ENCODE measurements around the gene CLIC4.

Gene CLIC4

DNA sequence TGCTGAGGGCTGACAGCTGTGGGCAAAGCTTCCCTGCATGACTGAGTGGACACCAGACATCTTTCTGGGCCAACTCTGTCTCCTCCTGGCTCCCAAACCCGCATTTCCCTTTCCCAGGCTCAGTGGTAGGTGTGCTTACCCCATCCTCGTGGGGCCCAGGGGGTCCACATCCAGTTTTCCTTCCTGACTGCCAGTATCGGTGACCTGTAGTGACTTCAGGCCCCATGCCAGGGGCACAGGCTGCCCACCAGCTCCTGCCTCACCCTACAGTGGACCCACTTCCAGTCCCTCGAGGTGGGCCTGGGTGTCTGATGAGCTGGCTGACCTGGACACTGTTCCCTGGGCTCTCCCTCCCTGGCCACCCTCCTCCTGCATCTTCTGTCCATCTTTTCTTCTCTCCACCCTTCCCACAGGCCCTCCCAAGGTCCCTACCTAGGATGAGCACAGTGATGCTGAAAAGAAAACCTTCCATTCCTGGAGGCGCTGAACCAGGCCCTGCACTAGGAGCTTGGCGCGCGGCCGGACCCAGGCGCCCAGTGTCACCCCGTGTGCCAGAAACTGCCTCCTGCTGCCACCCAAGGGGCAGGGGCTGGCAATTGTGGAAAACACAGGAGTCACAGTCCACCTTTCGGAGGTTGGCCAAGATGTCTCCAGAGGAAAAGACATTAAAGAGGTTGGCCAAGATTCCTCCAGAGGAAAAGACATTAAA lies 117.7 kb downstream of the CLIC4 start:
- no peak for DNase-seq

DNA sequence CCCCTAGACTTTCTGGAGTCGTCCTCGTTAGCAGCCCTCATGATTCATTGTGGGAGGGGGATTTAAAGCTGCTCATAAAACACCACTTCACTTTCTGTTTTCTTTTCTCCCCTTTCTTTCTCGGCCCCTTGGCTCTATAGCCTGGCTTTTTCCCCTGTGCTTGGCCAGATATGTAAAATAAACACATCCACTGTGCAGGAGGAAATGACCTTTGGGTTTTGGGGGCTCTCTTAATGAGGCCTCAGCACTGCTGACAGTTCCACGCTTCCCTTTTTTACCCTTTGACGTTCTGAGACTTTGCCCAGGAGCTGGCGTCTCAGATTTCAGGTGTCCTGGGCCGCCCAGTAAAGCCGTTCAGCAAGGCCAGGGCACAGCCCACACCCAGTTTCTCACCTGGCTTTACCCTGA lies 119.1 kb downstream of the CLIC4 start:
- no peak for DNase-seq

DNA sequence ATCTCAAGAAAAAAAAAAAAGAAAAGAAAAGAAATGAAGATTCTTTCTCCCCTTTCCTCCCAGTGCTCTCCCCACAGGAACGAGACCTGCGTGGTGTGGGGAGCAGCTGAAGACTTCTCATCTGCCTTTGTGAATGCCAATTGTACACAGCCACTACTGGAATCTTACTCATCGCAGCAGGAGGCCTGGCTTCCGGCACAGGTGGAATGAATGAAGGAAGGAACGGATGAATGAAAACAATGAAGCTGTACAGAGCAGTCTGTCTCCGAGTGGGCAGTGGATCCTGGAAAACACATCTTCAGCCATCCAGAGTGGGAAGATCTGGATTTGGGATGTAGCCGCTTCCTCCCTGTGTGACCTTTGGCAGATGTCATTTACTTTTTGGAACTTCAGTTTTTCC lies 119.9 kb downstream of the CLIC4 start:
- no peak for DNase-seq

DNA sequence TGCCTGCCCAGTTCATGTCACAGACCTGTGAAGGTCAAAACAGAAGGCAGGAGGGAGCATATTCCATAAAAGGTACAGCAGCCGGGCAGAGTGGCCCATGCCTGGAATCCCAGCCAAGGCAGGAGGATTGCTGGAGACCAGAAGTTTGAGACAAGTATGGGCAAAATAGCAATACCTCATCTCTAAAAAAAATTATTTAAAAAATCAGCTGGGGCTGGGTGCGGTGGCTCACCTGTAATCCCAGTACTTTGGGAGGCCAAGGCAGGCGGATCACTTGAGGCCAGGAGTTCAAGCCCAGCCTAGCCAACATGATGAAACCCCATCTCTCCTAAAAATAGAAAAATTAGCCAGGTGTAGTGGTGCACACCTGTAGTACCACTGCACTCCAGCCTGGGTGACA lies 120.3 kb downstream of the CLIC4 start:
- DNase-seq, result no peak

DNA sequence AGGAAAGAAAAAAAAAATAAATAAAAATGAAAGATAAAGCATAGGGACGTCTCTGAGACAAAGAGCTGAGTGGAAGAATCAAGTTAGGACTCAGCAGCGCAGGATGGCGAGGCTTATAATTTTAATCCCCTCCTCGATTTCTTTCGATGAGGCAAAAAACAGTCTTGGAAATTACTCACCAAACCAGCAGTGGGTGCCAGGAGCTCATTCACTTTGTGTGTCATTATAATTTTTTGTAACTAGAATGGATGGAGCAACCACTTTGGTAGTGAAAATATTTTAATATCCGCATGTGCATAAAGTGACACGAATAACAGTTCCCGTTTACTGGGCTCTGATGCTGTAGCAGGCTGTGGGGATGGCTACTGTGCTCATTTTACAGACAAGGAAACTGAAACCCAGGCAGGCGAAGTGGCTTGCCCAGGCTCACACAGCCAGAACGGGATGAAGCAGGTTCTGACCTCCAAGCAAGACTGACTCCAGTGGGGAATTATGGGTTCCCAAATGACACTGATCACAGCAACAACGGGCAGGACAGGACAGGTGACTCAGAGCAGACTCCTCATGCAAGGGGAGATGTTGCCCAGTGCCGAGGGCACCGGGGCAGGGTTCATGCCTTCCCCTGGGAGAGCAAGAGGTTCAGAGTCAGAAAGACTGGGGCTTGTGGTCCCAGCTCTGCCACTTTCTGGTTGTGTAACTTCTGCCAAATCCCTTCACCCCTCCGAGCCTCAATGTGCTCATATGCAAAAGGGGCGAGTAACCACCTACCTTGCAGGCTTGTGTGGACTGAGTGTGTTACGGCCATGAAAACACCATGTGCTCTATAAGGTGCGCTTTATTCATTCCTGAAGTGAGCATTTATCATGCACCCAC lies 121.2 kb downstream of the CLIC4 start:
- DNase-seq, result no peak

DNA sequence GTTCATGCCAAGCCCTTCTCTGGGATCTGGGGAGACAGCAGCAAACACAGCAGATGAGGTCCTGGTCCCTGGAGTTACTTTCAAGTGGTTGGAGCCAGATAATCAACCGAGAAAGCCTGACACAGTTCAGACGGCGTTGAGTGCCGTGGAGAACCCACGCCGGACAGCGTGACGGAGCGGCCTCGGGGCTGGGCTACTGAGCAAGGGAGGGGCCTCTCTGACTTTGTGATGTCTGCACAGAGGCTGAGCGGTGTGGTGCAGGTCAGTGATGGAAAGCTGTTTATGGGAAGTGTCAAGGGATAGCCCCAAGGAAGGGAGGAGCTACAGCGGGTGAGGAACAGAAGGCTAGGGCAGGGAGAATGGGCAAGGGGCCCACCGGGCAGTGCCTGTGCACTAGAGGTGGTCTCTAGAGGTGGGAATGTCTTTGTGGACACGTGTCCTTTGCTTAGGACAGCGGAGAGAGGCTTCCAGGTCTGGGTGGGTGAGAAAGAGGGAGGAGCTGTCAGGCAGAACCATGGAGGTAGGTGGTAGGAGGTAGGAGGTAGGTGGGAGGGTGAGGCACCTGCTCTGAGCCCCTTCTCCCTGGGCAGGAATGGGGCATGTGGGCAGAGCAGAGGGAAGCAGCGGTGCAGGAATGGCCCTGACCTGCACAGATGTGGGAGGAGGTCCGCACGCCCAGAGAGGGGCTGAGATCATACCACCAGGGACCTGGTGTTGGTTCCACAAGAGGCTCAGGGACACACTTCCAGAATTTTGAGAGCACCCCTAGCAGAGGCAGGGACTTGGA lies 122.0 kb downstream of the CLIC4 start:
- DNase-seq, result no peak

DNA sequence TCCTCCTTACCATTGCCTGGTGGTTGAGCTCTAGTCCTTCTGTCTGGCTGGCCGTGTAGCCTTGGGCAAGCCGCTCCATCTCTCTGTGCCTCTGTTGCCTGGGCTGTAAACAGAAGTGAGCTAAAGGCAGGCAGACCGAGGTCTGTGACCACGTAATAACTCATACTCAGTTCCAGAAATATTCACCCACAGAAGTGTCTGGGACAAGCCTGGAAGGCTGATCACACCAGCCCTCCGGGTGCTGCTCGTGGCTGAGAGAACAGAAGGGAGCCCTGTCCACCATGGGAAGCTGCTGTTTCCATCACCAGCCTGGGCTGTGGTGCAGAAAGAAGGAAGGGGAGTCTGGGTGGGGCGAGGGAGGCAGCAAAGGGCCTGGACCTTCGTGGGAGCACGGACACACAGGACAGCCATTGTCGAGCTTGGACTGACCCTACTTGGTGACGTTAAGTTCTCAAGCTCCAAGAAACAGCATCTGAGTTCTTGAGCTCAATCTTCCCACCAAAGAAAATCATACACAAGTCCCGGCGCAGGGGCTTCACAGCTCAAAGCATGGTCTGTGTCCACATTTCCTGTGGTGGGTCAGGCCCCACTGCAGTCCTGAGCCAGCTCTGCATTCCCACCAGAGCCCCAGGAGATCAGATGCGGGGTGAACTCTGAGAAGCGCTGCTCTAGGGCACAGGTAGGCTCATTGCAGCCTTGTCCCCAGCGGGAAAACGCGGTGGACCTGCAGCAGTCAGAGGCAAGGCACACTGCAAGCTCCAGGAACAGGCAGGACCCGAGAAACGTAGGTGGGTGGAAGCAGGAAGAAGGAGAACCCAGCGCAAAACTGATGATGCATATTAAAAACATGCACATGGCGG lies 123.0 kb downstream of the CLIC4 start:
- DNase-seq, result no peak

DNA sequence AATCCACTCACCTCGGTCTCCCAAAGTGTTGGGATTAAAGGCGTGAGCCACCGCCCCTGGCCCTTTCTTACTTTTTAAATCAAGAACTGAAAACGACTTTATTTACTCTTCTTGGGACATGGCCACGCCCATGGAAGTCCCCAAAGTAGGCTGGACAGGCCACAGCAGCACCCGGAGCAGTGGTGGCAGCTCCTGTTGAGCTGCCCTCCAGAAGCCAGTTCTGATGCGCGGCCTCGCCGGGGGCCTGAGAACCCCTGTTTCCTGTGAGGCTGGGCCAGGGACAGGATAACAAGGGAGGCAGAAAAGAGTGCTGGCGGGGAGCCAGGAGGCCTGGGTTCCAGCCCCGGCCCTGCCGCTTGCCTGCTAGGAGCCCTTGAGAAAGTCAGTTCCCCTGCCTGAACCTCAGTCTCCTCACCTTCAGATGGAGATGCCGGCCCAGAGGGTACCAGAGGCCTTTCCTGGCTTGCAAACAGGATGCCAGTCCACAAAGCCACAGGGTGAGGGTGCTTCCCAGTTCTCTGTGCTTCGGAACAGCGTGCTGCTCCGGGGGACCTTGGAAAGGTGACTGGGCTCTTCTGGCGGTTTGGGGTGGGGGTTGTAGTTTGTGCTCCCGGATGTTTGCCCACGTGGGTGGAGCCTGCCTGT lies 125.4 kb downstream of the CLIC4 start:
- no peak for DNase-seq

DNA sequence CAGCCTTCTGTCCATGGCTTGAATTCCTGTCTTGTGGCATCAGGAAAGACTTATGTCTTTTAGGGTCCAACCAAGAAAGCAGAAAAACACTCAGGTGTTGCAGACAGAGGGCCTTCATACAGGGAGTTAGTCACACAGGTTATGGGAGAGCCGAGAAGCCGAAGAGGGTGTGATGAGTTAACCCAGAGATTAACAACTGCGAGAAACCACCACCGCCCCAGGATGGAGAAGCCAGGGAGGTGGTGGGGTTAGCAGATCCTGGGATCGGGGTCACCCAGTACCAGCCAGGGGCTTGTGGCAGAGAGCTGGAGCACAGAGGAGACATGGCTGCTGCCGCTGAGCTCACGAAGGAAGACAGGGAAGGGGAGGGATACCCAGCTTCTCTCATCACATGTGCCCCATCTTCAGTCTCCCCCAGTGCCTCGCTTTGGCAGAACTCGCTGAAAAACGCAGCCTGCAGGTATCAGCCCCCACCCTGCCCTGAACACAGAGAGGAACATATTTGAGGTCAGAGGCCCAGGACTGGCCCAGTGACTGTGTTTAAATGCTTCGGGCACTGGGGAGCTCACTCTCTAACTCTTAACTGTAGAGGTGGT lies 126.2 kb downstream of the CLIC4 start:
- no peak for DNase-seq

DNA sequence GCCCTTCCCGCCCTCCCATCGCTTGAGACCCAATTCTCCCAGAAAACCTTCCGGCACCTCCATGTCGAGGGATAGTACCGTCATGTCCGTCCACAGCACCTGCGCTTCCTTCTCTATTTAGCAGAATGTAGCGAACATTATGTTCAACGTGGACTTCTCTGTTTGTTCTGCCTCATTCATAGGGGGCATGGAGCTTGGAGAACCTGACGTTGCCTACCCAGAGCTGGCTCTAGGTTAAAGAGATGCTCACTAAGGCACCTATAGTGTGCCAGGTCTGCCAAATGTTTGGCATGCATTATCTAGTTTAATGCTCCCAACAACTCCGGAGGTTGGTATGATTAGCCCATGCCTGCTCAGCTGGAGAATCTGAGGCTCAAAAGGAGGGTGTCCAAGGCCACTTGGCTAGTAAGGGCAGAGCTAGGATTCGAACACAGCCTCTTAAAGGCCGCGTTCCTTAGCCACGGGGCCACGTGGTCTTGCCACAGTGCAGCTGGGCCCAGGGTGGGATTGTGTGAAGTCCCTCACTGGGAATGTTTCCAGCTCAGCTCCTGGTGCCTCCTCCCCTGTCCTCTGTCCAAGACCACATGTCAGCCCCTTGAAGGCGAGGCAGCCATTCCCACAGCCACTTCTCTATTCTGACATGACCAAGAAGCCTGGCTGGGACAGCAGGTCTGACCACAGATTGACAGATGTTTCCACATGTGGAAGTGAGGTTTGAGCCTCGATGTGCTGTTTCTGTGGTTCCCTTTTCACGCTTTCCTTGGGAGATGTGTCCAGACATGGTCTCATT lies 127.0 kb downstream of the CLIC4 start:
- DNase-seq, result no peak

DNA sequence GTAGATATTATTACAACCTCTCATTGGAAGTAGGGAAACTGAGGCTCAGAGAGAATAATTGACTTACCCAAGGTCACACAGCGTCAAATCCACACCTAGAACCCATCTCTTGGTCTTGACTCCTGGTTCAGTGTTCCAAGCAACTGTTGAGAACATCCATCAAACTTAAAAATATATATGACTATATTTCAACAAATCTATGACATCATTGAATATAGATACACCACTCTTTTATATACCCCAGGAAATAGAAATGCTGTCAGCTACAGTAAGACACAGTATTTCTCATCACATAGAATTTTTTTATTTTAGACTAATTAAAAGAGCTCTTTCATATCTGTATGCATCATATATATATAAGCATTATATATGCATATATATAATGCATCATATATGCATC lies 127.9 kb downstream of the CLIC4 start:
- DNase-seq, result no peak

DNA sequence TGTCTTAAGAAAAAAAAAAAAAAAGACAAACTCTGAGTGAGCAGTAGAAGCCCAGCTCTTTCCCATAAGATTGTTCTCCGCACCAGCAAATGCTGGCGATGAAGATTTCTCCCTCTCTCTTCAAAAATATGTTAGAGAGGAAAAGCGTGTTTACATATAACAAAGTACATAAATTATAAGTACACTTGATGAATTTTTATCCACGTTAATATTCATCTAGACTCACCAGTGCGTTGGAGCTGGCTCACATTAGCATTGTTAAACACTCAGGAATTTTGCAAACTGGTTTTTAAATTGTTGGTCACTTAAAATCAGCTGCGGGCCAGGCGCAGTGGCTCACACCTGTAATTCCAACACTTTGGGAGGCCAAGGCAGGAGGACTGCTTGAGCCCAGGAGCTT lies 128.8 kb downstream of the CLIC4 start:
- DNase-seq, result no peak

DNA sequence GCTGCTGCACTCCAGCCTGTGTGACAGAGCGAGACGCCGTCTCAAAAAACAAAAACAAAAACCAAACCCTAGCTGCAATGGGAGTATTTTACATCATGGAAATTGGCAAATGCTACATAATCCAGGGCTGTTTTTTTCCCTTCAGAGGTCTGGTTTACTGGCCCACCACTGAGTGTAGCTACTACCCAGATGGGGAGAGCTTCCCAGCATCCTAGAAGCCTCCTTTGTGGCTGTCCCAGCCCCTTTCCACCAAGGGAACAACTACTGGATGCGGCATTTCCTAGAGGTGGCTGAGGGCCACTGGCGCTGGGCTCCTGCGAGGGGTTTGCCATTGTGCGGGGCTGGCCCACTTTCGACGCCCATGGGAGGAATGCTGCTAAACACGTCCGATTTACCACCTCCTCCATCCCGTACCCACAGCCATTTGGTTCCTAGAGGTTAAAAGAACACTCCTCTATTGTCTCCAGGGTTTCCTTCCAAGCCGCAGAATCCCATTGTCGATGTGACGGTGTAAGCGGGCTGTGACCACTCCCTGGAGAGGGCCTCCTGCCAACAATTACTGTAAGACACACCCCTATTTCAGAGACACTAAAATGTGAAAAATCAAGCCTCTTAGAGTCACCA lies 129.5 kb downstream of the CLIC4 start:
- no peak for DNase-seq

DNA sequence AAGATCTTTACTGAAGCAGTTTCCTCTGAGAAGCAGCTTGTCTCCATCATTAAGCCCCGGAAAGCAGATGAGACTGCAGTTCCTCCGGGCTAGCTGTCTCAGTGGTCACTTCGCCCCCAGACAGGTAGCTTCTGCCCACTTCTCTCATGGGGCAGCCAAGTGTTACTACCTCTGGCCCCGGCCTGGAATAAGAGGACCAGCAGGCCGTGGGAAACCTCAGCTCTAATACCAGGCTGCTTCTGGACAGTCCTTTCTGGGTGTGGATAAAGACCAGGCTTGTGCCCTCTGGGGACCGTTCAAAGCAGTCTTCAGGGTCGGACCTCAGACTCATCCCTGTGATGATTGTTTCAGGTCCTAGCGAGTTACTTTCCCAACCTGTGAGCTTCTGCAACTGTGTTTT lies 130.0 kb downstream of the CLIC4 start:
- no peak for DNase-seq

DNA sequence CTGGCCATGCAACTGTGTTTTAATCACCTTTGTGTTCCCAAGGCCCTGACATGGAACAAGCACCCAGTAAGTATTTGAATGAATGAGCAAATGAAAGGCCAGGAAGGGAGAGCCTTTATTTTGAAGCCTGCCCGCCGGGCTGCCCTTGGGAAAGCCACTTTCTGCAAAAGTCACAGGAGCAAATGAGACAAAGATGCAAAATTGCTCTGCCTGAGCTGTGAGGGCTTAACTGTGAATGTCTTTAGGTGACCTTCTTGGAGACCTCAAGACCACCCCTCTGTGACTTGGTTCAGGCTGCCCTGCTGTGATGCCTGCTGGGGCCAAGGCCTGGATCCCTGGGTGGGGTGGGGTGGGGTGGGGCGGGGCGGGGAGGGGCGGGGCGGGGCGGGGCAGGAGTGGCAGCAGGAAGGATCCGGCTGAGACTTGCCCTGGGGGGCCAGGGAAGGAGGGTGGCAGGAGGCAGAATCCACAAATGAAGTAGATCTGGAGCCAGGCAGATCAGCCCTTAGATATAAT lies 130.8 kb downstream of the CLIC4 start:
- DNase-seq, result no peak

DNA sequence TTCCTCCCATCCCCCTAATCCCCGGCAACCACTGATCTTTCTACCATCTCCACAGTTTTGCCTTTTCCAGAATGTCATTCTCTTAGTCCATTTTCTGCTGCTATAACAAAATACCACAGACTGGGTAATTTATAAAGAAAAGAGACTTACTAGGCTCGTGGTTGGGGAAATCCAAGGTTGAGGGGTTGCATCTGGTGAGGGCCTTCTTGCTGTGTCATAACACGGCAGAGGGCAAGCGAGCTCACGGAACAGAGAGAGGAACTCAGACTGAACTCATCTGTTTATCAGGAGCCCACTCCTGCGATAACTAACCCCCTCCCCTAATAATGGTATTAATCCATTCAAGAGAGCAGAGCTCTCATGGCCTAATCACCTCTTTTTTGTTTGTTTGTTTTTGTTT lies 132.8 kb downstream of the CLIC4 start:
- DNase-seq, result no peak

DNA sequence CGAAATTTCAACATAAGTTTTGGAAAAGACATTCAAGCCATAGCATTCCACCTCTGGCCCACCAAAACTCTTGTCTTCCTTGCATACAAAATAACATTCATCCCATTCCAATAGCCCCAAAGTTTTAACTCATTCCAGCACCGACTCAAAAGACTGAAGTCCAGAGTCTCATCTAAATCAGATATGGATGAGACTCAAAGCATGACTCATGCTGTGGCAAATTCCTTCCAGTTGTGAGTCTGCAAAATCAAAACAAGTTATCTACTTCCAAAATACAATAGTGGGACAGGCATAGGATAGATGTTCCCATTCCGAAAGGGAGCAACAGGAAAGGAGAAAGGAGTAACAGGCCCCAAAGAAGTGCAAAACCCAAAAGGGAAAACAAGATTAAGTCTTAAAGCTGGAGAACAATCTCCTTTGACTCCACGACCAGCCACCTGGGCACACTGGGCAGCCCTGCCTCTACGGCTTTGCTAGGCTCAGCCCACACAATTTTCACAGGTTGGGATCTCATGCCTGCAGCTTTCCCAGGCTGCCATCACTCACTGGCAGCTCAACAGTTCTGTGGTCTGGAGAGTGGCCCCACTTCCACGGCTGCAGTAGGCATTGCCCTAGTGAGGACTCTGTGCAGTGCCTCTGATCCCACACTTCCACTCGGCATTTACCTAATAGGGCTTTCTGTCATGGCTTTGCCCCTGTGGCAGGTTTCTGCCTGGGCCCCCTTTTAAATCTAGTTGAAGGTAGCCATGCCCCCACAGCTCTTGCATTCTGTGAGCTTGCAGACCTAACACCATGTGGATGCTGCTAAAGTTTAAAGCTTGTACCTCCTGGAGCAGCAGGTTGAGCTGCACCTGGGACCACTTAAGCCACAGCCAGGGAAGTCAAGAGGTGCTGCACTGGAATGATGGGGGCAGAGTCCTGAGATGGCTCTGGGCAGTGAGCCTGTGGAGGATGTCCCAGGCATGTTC lies 133.8 kb downstream of the CLIC4 start:
- no peak for DNase-seq

DNA sequence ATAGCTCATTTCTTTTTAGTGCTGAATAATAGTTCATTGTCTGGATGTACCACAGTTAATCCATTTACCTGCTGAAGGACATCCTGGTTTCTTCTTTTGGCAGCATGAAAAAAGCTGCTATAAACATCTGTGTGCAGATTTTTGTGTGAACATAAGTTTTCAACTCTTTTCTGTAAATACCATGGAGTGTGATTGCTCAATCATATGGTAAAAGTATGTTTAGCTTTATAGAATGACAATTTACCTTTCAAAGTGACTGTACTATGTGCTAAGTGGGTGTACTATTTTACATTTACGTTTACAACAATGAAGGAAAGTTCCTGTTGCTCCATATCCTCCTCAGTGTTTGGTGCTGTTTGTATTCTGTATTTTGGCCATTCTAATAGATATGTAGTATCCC lies 135.8 kb downstream of the CLIC4 start:
- no peak for DNase-seq

DNA sequence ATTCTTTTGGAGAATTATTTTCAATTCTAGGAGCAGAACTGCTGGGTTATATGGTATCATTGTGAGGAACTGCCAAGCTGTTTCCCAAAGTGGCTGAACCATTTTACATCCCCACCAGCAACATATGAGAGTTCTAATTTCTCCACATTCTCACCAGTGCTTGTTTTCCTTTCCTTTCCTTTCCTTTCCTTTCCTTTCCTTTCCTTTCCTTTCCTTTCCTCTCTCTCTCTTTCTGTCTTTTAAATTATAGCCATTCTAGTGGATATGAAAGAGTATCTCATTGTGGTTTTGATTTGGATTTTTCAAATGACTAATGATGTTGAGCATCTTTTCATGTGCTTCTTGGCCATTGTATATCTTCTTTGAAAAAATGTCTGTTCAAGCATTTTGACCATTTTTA lies 139.5 kb downstream of the CLIC4 start:
- DNase-seq, result no peak

All from NCI-H226 (cell line).